CMK (cell line): ENCODE data around the gene SLC23A2.
A peak's percentile ranks its signal among the peaks of the same experiment; 100 is the strongest.

ENCODE experiments used
- DNase-seq: peaks from one replicate; pipeline ENCODE4 v3.0.0-alpha.2; 2010; ENCODE audit warnings: low read depth

Gene SLC23A2

GRCh38 chr20:4844751-4845465 lies 156.4 kb downstream of the SLC23A2 start:
- DNase-seq: no peak

- no peak for DNase-seq
Measured at GRCh38 chr20:4844325-4844724, 157.0 kb downstream of the SLC23A2 start.

GRCh38 chr20:4840801-4841200 lies 160.5 kb downstream of the SLC23A2 start:
- no peak for DNase-seq

GRCh38 chr20:4838526-4838925 lies 162.8 kb downstream of the SLC23A2 start:
- no peak for DNase-seq

GRCh38 chr20:4837760-4838159 lies 163.6 kb downstream of the SLC23A2 start:
- no peak for DNase-seq

- DNase-seq: no peak
Measured at GRCh38 chr20:4836935-4837334, 164.4 kb downstream of the SLC23A2 start.

- DNase-seq: no peak
Measured at GRCh38 chr20:4836473-4836872, 164.8 kb downstream of the SLC23A2 start.

- no peak for DNase-seq
Measured at GRCh38 chr20:4835244-4836177, 165.8 kb downstream of the SLC23A2 start.

GRCh38 chr20:4833074-4833728 lies 168.1 kb downstream of the SLC23A2 start:
- DNase-seq: no peak

- DNase-seq: no peak
Measured at GRCh38 chr20:4832469-4832868, 168.8 kb downstream of the SLC23A2 start.

- no peak for DNase-seq
Measured at GRCh38 chr20:4830696-4831095, 170.6 kb downstream of the SLC23A2 start.

GRCh38 chr20:4830259-4830658 lies 171.1 kb downstream of the SLC23A2 start:
- no peak for DNase-seq

- DNase-seq: no peak
Measured at GRCh38 chr20:4829514-4830215, 171.6 kb downstream of the SLC23A2 start.

- DNase-seq: no peak
Measured at GRCh38 chr20:4828830-4829513, 172.3 kb downstream of the SLC23A2 start.

- no peak for DNase-seq
Measured at GRCh38 chr20:4821590-4821989, 179.7 kb downstream of the SLC23A2 start.

- no peak for DNase-seq
Measured at GRCh38 chr20:4820806-4821518, 180.3 kb downstream of the SLC23A2 start.

GRCh38 chr20:4819901-4820300 lies 181.4 kb downstream of the SLC23A2 start:
- no peak for DNase-seq

GRCh38 chr20:4817230-4817671 lies 184.1 kb downstream of the SLC23A2 start:
- no peak for DNase-seq

- no peak for DNase-seq
Measured at GRCh38 chr20:4815628-4816027, 185.7 kb downstream of the SLC23A2 start.

- peak; percentile 48 for DNase-seq
Measured at GRCh38 chr20:4814696-4815252, 186.5 kb downstream of the SLC23A2 start.
